GM18505 (cell line): ENCODE data around the gene PRKCB.

Source experiments
- ATAC-seq: cut with Tn5 transposase; IDR thresholded peaks from one replicate; pipeline ENCODE4 v1.9.1; 2021; ENCODE audit not compliant: unreplicated experiment
- POLR2A ChIP-seq: IDR thresholded peaks from 4 replicates; pipeline ENCODE4 v1.6.1; 2011; ENCODE audit warnings: borderline replicate concordance; ENCODE audit not compliant: insufficient read depth, insufficient read length; ENCODE audit errors: extremely low read depth

Gene PRKCB

DNA sequence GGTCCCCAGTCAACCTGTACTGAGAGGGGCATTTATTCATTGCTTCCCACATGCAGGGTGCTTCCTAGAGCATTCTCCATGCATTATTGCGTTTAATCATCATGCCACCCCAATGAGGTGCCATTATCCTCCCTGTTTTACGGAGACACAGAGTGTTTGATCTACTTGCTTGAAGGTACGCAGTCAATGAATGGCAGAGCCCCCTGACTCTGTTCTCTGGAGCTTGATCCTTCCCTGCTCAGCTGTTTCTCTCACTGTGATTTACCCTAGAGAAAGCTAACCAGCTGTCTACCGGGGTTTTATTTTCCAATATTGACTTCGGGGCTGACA, 117.2 kb downstream of the PRKCB start:
- ATAC-seq: no peak
- no peak for TF ChIP-seq POLR2A

DNA sequence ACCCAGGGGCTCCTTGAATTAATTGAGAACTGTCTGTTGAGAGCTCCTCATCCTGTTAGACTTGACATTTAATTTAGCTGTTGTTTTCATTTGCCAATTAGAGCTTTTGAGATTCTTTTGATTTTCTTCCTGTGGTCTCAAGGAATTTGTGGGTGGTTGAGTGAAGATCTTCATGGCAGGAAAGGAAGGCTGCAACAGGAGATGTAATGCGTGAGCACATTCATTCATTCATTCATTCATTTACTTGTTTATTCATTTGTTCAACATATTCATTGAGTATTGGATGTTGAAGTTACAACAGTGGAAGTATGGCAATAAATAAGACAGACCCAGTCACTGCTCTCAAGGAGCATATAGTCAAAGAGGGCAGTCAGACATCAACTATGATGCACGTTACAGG, 117.7 kb downstream of the PRKCB start:
- no peak for ATAC-seq
- no peak for TF ChIP-seq POLR2A

DNA sequence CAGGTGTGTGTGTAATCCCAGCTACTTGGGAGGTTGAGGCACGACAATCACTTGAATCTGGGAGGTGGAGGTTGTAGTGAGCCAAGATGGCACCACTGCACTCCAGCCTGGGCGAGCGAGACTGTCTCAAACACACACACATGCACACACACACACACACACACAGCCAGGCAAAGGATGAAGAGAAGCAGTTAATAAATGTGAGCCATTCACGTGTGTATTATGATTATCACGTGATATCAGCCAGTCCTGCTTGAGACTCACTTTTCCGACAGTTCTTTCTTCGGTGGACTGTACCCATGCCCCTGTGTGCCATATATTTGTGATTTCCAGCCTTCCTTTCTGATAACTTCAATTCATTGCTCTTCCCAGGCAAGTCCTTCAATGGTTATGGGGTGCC, 119.3 kb downstream of the PRKCB start:
- TF ChIP-seq POLR2A: no peak
- no peak for ATAC-seq

DNA sequence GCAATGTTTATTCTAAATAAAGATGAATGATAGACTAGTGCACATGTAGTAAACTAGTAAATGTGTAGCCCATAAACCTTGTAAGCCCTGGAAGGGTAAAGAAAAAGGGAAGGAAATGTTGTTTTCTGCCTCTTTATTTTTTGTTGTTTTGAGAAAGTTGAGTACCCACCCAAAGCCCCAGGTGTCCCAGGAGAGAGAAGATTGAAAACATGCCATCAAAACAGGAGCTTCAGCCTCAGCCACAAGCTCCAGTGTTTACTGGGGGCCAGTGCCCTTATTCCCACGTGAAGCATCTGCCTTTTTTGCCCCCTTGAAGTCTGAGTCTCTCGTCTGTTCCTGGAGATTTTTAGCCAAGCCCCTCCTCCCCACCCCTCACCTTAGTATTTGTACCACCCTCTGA, 121.5 kb downstream of the PRKCB start:
- ATAC-seq: no peak
- TF ChIP-seq POLR2A: no peak

DNA sequence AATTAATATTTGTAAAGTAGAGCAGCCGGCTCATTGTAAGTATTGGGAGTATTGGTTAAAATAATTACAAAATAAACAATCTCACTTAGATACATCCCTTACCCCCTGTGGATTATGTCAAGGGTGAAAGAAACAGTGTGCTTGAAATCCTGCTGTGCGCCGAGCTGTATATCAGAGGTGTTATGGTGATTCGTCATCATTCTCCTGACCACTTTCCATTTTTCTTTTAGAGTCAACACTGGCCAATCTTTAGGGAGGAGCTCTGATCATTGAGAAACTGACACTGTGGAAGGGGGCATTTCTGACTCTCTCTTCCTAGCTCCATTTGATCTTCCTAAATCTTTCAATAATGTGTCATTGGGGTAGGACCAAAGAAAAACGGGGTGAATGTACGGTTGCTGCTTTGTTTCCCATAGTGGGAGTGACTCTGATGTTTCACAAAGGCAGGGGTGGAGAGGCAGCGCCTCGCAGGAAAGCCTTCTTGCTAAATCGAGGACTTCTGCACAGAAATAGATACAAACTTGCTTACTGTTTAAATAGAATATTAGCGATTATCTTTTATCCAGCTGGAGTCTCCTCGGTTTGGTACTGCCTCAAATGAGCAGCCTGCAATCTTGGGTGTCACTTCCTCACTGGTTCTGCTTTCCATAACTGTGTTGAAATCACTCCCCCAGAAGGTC, 123.4 kb downstream of the PRKCB start:
- ATAC-seq: no peak
- no peak for TF ChIP-seq POLR2A

DNA sequence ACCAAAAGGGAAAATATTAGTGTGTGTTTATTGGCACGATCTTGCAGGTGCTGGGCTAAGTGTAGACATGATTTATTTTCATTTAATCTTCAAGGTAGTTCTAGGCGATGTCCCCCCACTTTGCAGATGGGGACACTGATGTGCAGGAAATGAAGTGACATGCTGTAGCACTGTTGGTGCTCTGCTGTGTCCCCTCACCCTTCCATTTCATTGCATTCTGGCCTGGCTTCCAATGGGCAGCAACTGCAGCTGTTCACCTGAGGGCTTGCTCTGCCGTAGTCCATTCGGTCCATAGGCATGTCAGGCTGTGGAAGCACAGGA, 123.9 kb downstream of the PRKCB start:
- no peak for ATAC-seq
- no peak for TF ChIP-seq POLR2A

DNA sequence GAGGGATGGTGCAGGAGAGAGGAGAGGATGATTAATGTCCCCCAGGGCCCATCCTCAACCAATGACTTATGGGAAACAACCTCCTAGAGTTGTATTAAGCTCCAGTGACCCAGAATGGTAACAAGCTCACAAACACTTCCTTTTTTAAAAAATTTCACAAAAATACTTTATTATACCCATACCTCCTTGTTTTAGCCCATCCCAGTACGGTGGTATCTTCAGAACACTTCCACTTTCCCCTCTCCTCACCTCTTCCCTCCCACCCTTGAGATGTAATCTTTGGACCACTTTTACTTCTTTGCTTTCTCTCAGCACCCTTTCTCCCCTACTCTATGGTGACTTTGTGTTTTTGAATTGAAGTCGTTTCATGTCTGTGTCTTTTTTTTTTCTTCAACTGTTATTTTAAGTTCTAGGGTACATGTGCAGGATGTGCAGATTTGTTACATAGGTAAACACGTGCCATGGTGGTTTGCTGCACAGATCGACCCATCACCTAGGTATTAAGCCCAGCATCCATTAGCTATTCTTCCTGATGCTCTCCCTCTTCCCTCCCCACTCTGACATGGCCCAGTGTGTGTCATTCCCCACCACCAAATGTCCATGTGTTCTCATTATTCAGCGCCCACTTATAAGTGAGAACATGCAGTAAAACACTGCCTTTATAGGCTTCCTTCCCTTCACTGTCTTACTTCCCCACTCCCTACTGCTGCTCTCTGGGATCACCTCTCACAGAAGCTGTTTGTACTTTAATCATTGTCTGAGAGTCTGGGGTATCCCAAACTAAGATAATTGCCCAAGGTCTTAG, 124.5 kb downstream of the PRKCB start:
- TF ChIP-seq POLR2A: no peak
- ATAC-seq: no peak

DNA sequence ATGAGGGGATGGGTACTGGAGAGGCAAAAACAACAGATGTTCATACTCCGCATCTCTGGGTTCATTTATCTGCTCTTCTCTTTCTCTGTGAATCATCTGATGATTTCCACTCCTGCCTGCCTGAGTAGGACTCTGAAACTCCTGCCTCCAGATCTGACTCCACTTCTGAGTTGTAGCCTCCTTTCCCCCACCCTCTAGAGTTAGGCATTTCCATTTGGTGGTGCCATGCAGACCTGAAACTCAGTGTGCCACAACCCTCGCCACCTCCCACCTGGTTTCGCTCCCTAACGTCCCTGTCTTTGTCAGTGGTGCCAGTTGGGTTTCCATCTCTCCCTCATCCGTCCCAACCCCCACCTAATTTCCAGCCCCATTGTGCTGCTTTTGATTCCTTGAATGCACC, 126.2 kb downstream of the PRKCB start:
- no peak for ATAC-seq

DNA sequence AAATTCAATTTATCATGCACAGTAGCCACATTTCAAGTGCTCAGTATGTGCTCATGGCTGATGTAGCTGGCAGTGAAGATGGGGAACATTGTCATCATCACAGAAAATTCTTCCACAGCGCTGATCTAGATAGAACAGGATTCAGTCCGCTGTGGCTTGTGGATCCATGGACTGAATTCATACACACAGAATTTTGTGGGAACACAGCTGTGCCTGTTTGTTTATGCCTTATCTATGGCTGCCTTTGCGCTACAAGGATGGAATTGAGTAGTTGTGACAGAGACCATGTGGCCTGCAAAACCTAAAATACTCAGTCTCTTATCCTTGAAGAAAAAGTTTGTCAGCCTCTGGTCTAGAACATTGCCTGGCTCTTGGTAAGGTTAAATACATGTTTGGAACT, 128.4 kb downstream of the PRKCB start:
- no peak for ATAC-seq
- TF ChIP-seq POLR2A: no peak

More for the DNA sequence above, 126.2 kb downstream of the PRKCB start:
- no peak for TF ChIP-seq POLR2A

DNA sequence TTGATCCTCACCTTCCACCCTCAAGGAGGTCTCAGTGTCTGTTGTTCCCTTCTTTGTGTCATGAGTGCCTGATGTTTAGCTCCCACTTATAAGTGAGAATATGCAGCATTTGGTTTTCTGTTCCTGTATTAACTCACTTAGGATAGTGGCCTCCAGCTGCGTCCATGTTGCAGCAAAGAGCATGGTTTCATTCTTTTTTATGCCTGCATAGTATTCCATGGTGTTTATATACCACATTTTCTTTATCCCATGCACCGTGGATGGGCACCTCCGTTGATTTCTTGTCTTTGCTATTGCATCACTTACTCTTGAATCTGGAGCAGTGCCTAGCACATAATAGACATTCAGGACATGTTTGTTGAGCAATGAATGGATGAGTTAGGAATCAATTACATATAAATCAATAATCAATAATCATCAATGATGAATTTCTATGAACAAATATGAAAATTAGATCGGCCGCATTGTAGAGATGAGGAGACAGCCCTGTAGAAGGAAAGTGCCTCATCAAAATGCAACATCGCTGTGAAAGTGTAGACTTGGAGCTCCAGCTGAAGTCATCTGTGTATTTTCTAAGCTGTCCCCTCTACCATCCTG, 129.5 kb downstream of the PRKCB start:
- ATAC-seq: no peak
- no peak for TF ChIP-seq POLR2A

DNA sequence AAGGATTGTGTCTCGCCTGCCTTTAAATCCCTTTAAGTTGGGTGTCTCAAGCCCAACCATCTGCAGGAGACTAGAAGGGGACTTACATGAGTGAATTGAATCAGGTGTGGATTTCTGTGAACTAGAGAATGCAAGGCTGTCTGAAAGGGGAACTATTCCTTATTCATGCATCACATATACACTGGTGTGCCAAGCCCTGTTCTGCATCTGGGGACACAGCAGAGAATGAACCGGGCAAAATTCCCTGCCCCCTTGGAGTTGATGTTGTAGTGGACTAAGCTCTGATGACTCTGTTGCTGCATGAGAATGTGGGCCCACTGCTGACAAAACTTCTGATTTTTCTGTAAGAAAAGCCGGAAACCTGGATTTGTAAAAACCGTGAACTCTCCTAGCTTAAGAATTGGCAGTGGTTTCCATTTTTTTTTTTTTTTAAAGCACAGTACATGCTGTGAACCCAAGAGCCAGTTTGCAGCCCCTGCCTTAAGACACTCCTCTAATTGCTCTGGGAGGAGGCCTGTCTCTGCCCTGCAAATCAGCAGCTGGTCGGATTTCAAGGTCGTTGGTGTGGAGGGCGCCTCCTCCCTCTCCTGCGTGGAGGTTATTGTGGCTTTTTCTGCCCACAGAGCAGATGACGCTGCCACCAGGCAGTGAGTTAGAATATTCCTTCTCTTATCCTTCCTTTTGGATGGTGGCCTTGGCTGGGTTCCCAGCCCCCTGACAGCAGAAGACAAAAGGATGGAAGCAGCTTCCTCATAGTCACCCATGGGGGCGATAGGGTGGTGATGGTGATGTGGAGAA, 131.0 kb downstream of the PRKCB start:
- no peak for ATAC-seq
- TF ChIP-seq POLR2A: no peak

DNA sequence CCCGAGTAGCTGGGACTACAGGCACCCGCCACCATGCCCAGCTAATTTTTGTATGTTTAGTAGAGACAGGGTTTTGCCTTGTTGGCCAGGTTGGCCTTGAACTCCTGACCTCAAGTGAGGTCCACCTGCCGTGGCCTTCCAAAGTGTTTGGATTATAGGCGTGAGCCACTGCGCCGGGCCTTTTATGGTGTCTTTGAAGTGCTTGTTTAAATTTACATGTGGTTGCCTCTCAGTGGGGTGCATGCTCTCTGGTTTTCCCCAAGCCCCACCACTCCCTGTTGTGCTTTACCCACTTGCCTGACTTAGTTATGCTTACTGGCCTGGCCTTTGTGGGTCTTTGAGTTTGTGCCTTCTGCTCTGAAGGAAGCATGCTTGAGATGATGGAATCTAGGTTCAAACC, 132.0 kb downstream of the PRKCB start:
- no peak for ATAC-seq
- no peak for TF ChIP-seq POLR2A

DNA sequence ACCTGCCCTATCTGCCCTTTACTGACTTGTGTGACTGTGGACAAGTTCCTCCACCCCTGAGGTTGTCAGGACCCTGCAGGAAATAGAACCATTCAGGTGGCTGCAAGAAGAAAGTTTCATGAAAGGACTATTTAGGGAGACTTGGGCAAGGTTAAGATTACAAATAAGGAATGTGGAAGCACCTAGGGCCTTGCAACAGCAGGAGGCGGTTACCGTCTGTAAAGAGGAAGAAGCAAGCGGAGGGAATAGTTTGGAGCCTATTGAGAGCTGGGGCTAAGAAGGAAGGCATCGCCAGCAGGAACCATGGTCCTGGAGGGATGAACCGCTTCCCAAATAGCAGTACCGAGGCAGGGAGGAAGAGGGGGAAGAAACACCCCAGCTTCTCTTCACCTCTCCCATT, 132.4 kb downstream of the PRKCB start:
- ATAC-seq: no peak
- no peak for TF ChIP-seq POLR2A
